Globus pallidus (tissue), 1 donor: ENCODE results near the gene NKX1-1.
"Not testable (repeated sequence)": the region's sequence is repeated elsewhere in the genome, so short reads cannot be mapped to it uniquely, and the experiment has no call there.

Experiments used
- DNase-seq: peaks from one replicate; pipeline ENCODE4 v3.0.0-alpha.2; 2015; ENCODE audit warnings: low spot score

Gene NKX1-1

DNA sequence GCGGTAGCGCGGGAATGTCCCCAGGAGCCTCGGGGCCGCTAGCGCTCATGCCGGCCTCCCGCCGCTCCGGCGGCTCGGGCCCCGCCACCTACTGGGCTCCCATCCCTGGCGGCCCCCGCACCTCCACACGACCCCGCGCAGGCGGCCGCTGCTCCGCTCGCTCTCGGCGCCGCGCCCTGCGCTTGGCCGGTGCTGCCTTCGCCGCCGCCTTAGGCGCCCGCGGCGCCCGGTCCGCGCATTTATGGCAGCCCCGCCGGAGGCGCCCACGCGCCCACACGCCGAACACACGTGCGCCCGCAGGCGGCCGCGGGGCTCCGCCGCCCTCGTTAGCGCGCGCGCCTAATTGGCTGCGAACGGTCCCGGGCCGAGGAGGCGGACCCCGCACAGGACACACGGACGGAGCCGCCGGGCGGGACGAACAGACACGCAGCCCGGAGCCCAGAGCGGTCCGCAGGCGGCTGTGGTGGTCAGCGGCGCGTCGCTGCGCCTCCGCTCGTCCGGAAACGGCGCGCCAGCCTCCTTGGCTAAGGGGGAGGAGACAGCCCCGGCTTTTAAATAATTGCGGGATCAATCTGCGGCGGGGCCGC lies at the start of gene NKX1-1:
NKX1-1 (minus strand) TSS at position 49 of the 587 bp plus-strand sequence; CDS start at position 49, 0 bp downstream.
- no peak for DNase-seq

DNA sequence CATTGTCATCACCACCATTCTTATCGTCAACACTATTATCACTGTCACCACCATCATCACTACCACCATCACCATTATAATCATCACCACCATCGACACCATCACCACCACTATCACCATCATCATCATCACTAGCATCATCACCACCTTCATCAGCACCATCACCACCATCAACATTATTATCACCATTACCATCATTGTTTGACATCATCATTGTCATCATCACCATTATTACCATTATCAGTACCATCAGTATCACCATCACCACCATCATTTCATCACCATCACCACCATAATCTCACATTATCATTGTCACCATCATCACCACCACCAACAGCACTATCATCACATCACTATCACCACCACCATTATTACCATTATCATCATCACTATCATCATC lies 47.5 kb upstream of the NKX1-1 start:
- no peak for DNase-seq

DNA sequence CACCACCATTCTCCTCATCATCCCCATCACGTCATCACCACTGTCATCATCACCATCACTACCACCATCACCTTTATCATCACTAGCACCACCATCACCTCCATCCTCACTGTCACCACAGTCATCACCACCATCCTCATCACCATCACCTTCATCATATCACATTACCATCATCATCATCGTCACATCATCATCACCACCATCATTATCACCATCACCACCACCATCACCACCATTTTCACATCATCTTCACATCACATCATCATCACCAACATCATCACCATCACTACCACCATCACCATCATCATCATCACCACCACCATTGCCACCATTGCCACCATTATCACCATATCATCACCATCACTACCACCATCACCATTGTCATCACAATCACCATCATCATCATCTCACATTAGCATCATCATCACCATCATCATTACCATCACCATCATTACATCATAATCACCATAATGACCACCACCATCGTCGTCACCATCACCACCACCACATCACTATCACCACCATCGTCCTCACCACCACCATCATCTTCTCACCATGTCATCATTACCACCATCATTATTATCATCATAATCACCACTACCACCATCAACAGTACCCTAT lies 46.3 kb upstream of the NKX1-1 start:
- no peak for DNase-seq

DNA sequence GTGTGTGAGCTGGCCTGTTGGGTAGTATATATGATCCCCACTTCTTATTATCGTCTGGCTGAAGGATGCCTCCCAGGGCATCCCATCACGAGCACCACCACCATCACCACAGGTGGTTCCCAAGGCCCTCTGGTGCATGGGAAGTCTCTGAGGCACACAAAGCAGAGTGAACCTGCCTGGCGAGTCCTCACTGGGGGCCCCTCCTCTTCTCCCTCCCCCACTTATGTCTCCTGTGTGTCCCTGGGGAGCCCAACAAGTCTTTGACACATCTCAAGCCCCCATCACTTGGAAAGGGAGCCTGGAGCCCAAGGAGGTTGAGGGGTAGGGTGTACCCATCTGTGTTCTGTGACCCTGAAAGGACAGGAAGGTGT lies 45.5 kb upstream of the NKX1-1 start:
- DNase-seq = no peak

DNA sequence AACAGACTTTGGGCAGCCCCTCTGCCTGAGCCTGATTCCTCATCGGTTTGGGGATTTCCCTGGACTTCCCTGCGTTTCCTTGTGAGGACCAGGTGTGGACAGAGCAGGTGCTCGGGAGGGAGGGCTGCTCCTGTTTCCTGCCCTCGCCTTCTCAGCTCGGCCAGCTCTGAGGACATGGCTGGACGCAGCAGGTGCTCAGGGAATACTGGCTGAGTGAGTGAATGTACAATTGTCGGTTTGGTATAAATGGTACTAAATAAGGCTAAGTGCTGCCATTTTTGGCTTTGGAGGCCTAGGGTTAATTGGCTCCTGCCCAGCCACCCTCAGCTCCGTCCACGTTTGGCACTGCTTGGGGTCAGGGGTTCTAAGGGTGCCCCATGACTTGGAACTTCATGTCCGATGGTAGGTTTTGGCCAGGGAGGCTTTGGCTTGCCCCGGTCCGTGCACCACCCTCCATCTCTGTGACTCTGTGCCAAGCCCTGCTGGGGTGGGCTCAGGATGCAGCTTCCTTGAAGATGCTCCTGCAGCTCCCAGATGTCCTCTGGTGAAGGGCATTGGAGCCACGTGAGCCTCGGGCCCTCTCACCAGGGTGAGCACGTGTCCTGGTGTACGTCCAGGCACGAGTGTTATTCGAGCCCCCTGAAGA lies 45.0 kb upstream of the NKX1-1 start:
- no peak for DNase-seq

DNA sequence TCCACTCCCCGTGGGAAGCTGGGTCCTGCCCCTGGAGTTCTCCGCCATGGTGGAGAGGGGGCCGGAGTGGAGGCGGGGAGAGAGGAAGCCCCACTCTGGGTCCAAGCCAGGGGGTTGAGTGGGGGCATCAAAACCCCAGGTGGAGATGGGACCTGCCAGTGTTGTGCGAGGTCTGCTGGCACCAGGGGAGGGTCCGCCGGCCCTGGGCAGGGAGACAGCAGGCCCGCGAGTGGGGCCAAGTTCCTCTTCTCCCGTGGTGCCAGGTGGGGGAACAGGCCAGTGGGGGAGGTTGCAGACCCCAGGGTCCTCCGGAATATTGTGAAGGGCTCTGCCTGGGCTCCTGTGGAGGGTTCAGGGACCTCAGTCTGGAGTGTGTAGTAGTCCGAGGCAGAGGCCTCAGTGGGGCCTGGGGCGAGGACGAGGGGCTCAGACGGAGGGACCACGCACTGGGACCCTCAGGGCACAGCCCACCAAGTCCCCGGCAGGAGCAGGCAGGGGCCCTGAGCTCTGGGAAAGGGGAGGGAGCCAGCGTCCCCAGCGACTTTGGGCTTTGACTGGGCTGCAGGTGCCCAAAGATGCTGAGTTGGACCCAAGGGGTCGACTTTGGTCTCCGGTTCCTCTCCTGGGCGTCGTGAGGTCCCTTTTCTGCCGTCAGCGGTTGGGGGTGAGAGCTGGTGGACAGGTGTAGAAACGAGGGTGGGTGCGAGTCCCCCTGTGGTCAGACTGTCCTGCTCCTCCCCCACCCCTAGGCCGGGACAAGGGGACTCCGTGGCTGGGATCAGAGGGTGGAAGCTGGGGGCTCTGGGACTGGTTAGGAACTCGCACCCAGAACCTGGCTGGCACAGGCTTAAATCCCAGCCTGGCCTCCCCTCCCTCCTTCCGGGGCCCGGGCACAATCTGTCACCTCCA lies 43.8 kb upstream of the NKX1-1 start:
- DNase-seq = no peak

DNA sequence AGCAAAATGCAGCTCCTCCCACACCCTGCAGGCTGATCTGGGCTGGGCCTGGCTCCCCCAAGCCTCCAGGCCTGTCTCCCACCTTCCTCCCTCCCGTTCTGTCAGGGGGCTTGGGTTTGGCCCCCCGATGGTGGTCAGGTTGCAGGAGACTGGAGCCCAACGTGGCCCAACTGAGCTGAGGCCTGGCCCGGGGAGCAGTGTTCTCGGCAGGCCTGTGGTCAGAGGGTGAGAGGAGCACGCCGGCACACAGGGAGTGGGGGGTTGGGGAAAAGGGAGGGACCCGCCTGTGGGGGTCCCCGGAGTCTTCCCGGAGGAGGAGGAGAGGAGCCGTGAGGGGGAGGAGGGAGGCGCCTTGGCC lies 43.2 kb upstream of the NKX1-1 start:
- DNase-seq = no peak

DNA sequence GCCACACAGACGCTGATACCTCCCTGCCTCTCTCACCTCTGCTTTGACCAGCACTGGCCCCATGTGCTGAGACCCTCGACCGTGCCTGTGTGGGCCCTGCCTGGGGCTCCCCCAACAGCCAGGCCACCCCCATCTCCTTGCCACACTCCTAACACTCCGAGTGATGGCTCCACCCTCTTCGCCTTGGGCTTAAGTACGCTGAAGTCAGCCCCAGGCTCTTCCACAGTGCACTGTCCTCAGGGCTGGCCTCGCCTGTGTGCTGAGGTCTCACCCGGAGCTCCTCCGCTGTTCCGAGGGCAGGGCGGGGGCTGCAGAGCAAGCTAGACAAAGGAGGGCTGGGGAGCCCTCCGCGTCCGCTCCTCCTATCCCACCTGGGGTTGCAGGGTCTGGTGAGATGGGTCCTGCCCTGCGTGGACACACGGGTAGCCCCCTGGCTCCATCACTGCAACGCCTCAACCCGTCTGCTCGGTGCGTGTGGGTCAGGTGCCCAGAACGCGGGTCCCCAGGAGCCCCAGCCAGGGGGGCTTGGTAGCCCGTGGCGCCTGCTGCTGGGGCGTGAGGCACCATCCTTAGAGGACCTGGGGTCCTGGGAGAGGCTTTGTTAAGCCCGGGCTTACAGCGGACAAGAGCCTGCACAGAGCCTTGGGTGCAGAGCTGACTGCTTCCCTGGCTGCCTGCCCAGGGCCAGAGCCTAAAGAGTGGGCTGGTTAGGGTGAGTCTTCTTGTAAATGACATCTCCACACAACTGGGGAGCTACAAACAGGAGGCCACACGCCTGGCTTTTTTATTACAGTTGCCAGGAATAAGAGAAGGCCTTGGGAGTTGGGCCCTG lies 42.6 kb upstream of the NKX1-1 start:
- DNase-seq = no peak

DNA sequence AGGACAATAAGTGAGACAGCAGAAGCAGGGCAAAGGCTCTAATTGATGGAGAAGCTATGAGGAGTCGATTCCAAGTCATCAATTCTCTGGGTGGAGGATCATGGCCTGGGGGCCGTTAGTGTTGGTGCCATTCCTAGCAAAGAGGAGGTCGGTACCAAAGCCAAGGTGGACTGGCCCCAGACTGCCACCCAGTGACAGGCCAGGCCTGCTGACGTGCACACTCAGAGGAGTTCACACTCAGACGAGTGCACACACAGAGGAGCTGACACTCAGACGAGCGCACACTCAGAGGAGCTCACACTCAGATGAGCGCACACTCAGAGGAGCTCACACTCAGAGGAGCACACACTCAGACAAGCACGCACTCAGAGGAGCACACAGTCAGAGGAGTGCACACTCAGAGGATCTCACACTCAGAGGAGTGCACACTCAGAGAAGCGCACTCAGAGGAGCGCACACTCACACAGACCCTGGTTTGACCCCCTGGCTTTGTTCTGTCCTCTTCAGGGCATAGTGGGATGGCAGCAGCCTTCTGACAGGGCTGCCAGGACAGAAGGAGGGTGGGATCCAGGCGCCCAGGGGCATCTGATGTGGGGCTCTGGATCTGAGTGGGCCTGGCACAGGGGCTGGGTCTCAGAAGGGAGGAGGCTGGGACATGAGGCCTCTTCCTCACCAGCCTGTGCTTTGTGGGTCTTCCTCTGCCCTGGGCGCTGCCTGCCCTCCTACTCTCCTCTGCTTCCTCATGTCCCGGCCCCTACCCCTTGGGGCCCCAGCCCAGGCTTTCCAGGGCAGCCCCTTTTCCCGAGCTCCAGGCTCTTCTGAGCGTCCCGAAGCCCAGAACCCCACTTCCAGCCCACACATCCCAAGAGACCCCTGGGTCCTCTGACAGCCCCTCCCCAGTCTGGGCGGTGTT lies 41.7 kb upstream of the NKX1-1 start:
- DNase-seq = no peak

DNA sequence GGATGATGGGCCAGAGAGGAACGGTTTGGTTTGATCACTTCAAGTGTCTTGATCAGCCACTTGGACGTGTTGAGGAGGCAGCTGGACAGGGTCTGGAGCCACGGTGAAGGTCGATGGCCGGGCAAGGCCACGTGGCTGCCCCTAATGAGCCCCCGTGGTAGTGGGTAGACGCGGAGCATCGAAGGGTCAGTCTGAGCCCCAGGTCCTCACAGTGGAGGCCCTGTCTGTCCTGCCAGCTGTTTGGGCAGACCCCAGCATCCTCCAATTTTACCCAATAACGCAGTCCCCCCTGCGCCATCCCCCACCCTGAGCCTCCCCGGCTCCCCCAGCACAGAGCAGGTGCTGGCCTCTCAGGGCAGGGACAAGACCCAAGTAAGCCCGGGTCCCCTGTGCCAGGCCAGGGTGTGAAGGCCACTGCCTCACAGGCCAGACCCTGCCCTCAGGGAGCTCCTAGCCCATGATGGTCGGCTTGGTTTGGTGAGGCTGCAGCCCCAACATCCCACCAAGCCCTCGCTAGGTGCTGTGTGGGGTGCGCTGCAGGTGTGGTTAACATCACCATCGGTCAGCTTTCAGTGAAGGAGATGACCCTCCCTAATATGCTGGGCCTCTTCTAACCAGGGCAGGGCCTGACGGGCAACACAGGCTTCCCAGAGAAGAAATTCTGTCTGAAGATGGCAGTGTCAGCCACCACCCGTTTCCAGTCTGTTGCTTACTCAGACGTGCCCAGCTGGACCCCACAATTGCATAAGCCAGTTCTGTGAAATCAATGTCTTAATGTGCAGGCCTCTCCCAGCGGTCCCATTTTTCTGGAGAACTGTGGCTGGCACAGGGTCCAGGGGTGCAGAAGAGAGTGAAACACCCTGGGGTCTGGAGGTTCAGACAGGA lies 40.5 kb upstream of the NKX1-1 start:
- no peak for DNase-seq

DNA sequence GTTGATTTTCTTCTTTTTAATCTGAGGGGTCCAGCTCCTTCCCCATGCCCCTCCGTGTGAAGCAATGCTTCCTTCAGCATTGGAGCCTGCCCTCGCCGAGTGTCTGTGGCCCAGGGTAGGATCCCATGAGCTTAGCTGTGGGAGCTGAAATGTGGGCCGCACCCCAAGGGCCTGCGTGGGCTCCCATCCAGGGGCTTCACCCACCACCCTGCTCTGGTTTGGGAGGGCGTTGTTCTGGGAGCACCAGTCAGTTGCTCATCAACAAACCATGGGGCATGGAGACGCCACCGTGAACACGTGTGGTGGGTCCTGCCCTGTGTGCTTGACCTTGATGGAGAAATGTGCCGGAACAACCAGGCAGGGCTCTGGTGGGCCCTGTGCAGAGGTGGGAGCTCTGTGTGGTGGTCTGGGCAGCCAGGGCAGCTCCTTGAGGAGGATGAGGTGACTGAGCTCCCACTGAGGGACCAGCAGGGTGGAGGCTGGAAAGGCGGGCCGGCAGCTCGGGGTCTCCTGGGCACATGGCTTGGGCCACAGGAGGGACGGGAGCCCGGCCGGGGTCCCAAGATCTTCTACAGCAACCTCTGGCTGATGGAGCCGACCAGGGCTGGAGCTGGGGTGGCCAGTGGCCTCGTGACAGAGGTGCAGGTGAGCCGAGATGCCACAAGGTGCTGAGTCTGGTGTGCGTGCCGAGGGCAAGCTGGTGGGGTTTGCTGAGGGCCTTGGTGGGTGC lies 39.6 kb upstream of the NKX1-1 start:
- no peak for DNase-seq

DNA sequence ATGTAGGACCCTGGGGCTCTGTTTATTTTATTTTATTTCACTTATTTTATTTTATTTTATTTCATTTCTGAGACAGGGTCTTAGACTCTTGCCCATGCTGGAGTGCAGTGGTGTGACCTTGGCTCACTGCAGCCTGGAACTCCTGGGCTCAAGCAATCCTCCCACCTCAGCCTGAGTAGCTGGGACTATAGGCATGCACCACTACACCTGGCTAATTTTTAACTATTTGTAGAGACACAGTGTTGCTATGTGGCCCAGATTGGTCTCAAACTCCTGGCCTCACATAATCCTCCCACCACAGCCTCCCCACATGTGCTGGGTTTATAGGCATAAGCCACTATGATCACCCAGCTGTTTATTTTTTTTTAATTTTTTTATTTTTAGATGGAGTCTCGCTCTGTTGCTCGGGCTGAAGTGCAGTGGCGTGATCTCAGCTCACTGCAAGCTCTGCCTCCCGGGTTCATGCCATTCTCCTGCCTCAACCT lies 37.5 kb upstream of the NKX1-1 start:
- not testable (repeated sequence) for DNase-seq

DNA sequence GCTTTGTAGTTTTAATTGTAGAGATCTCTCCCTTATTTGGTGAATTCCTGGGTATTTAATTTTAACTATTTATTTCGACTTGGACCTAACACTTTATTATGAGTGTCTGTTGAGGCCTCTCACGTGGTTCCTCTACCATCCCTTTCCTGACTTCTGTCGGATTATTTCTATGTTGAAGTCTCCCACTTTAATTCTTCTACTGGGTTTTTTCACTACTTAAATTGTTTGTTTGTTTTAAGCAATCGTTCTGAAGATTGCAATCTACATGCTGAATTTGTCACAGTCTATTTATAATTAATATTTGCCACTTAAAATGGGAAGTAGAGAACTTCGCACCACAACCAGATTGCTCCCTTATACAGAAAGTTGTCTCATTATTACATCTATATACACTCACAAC lies 20.8 kb upstream of the NKX1-1 start:
- no peak for DNase-seq

DNA sequence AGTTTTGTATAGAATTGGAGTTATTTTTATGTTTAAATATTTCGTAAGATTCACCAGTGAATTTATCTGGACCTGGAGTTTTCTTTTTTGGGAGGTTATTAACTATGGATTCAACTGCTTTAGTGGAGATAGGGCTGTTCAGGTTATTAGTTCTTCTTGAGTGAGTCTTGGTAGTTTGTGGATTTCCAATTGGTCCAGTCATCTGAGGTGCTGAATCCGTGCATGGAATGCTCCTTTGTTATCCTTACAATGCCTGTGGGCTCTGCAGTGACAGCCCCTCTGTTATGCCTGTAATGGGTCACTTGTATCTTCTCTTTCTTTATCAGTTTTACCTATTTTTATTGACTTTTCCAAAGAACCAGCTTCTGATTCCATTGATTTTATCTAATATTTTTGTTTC lies 15.4 kb upstream of the NKX1-1 start:
- no peak for DNase-seq

DNA sequence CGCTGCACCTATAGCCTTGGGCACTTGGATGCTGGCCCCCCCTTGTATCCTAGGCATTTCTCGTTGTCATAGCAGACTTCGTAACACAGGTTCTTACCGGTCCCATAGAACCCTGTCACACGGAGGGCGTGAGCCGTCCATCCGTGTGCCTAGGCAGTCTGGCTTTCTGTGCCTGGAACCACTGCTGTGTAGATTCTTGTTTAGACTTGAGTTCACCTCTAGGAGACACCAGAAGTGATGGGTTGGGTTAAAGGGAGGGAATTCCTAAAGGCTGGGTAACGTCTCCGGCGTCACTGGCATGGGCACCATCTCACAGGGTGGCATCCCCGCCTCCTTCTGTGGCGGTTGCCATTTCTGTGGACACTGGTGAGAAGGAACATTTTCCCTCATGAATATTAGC lies 13.5 kb upstream of the NKX1-1 start:
- DNase-seq = no peak

DNA sequence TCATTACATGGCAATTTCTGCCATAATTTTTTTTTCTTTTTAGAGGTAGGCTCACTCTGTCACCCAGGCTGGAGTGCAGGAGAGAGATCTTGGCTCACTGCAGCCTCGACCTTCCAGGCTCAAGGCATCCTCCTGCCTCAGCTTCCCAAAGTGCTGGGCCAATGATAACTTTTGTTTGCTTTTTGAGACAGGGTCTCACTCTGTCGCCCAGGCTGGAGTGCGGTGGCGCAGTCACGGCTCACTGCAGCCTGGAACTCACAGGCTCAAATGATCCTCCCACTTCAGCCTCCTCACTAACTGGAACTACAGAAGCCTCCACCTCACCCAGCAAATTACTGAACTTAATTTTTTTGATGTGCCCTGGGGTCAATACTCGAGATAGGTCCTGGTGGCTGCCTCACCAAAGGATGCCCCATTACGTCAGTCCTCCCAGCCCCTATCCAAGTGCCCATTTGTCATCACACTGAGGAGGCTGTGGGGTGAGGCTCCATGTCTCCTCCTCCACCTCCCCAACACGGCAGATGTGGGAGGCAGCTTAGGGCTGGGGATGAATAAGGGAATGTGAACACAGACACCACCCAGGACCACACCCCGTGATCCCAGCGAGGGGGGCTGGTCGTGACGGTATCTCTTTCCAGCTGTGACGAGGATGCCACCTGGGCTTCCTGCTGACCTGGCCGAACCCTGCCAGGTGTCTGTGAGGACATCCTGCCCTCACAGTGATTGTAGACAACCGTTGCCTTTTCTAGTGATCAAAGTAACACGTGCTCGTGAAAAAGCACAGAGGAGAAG lies 12.4 kb upstream of the NKX1-1 start:
- no peak for DNase-seq

DNA sequence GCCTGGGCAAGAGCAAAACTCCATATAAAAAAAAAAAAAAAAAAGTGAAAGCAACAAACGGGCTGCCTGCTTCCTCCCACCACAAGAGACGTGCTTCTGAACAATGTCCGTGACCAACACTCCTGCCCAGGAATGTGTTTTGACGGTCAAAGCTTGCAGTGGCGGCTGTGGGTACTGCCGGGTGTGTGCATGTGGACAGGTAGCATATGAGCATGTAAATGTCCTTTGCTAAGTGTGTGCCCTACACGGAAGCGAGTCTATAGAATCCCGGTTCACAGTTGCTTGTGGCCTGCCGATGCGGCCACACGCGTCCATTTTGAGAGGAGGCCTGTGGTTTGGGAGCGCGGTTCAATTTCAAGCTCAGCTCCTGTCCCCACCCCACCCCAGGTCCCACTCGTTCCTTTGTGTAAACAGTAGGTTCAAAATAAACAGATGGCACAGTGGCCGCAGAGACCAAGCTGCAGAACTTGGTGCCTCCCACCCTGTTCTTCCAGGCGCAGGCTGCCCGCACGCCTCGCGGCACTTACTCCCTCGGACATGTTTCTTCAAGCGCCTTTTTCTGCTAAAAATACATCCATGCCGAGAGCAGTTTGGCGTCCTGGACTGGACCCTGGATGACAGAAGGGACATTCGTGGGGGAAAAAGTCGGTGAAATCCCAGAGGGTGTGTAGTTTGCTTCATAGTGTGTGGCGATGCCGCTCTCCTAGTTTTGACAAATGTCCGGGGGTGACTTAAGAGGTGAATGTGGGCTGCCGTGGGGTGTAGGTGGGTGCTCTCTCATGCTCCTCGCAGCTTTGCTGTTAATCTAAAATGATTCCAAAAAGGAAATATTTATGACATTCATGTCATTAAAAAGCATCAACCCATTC lies 11.5 kb upstream of the NKX1-1 start:
- DNase-seq = no peak
